Measurements from ENCODE around the gene TMEM19.

The TMEM19 gene

GRCh38 chr12:71661977-71662530, 23.8 kb upstream of the TMEM19 start:
- Histone ChIP-seq H3K4me2 (peak overlapping the region; percentile 75 to 92 (median 89)), H3K9me3 (replicated peaks in 1 of 11) (peaks cover 0 to 8% (median 4%) of the 10 kb centered on the region in 11 experiments; a peak in 8 of 22 replicates), H3K4me3 (peak overlapping the region; percentile 83 to 98 (median 89)), H3K36me3 (peaks cover 28 to 50% (median 44%) of the 10 kb centered on the region in 11 experiments), H3K9ac (peak overlapping the region; percentile 90 to 99 (median 97)), H3K4me1 (peaks cover 24 to 46% (median 29%) of the 10 kb centered on the region in 10 experiments), H4K20me1 (peaks cover 28 to 61% (median 53%) of the 10 kb centered on the region in 11 experiments), H3K27me3 (no peaks in the 10 kb centered on the region), H3K27ac (peak overlapping the region; percentile 88 to 98 (median 94); a peak in 21 of 22 replicates)
- TF ChIP-seq Cebpa-rat (IDR thresholded peaks at IDR 0.05) = no peak

DNA sequence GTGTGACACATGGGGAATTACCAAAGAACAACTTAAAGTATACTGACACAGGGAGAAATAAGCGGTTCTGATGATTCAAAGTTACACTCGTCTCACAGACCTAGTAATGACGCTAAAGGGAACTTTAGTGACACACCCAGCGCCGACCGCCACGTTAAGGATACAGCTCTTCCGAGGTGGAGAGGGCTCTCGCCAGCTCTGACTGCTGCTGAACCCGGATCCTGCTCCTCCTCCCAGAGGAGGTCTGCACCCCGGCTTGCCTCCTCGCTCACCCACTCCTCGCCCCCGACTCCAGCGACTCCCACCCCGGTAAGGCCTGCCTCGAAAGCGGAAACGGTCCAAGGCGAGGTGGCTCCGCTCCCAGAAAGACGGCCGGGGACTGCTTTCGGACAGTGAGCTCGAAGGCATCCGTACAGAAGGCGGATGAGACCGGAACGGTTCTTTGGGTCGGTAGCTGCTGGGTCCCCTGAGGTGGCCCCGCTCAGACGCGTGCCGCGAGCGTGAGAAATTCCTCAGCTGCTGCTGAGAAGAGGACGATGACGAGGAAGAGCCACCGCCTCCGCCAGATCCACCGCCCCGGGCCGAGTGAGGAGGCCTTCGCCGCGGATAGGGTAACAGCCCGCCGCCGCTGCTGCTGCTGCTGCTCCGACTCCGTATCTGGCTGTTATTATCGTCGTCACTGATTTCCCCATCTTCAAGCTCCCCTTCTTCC, 22.9 kb upstream of the TMEM19 start:
- H3K27ac ChIP-seq = peak overlapping the region; percentile 88 to 98 (median 94)
- H3K4me2 ChIP-seq = peak overlapping the region; percentile 75 to 92 (median 89); a peak in 20 of 22 replicates
- H3K4me1 ChIP-seq = peaks cover 24 to 39% (median 29%) of the 10 kb centered on the region in 10 experiments
- peaks cover 19 to 48% (median 35%) of the 10 kb centered on the region in 11 experiments for H3K36me3 ChIP-seq
- H3K4me3 ChIP-seq = peak overlapping the region; percentile 83 to 98 (median 89)
- no peaks in the 10 kb centered on the region for H3K27me3 ChIP-seq
- H3K9me3 ChIP-seq (replicated peaks in 1 of 11) = no peaks in the 10 kb centered on the region; a peak in 1 of 22 replicates
- peaks cover 28 to 55% (median 48%) of the 10 kb centered on the region in 11 experiments for H4K20me1 ChIP-seq
- no peak for TF ChIP-seq Cebpa-rat (IDR thresholded peaks at IDR 0.05)
- H3K9ac ChIP-seq = peak overlapping the region; percentile 90 to 99 (median 97)

DNA sequence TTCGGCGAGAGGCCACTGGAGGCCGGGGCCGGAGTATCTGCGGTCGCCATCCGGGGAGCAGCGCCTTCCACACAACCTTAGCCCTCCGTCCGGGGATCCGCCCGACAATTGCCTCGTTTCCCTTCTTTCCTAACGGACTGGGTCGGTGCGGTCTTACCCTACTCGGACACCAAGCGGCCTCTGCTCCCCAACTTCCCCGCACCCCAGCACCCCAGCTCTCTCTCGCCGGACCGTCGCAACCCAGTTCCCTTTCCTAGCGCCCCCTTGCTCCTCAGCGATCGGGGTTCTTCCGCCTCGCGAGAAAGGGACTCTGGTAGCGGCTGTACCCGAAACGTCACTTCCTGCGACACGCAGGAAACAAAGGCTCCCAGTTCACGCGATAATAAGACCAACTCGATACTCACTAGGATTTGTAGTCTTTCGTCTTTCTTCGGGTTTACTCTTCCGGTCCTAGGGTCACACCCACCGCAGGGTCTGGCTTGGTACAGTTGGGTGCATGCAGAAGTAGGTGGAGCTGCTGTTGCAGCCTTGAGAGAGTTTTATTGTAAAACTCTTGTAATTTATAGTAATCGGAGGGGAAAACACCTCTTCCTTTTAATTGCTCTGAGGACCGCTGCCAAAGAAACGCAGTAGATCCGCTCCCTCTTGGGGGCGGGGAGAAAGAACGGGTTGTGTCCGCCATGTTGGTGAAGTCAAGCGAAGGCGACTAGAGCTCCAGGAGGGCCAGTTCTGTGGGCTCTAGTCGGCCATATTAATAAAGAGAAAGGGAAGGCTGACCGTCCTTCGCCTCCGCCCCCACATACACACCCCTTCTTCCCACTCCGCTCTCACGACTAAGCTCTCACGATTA, 22.1 kb upstream of the TMEM19 start, which contains the start of the genes THAP2 and ZFC3H1:
Gene THAP2, plus strand, starts transcription at position 741 of the 850 bp plus-strand sequence. CDS start 209 bp downstream, outside the sequence.
Gene ZFC3H1, minus strand, starts transcription at position 288 of the 850 bp plus-strand sequence. Its CDS starts 238 bp downstream, at position 50.
- Histone ChIP-seq H3K27me3 (no peaks in the 10 kb centered on the region), H3K9ac (peak within 1 kb of the TSS; percentile 90 to 99 (median 97)), H3K4me3 (peak within 1 kb of the TSS; percentile 83 to 98 (median 89)), H3K4me1 (peaks cover 24 to 39% (median 29%) of the 10 kb centered on the region in 10 experiments), H3K9me3 (replicated peaks in 1 of 11) (no peaks in the 10 kb centered on the region; a peak in 1 of 22 replicates), H3K4me2 (peak within 1 kb of the TSS; percentile 85 to 95 (median 89)), H4K20me1 (peaks cover 28 to 47% (median 41%) of the 10 kb centered on the region in 11 experiments), H3K27ac (peak within 1 kb of the TSS; percentile 88 to 98 (median 94)), H3K36me3 (peaks cover 11 to 40% (median 29%) of the 10 kb centered on the region in 11 experiments)
- no peak for TF ChIP-seq Cebpa-rat (IDR thresholded peaks at IDR 0.05)

DNA sequence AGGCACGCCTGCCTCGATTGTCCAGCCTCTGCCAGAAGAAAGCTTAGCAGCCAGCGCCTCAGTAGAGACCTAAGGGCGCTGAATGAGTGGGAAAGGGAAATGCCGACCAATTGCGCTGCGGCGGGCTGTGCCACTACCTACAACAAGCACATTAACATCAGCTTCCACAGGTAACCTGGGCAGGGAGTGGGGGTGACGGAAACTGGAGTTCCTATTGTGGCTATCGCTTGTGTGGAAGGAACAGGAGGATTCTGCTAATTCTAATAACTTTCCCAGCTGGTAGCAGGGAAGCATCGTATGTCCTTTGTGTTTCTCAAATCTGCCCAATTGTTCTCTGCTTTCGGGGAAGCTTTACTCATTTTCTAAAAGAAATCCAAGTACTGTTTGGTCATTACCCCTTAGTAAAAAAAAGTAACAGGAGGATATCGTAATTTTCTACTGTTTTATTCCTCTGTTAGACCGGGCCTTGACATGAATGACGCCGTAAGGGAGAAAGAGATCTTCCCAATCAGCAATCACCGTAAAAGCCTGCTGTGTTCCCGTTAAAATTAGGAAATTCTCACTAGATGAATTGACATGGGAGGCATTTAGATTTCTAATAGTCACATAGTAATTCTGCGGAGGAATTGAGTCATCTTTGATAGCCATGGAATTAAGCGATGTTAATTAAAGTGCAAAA, 21.3 kb upstream of the TMEM19 start:
- Histone ChIP-seq H3K27ac (peak overlapping the region; percentile 88 to 98 (median 94)), H3K4me1 (peaks cover 24 to 35% (median 29%) of the 10 kb centered on the region in 10 experiments), H3K9ac (peak overlapping the region; percentile 90 to 99 (median 97)), H3K4me2 (peak overlapping the region; percentile 75 to 95 (median 85)), H4K20me1 (peaks cover 28 to 40% (median 33%) of the 10 kb centered on the region in 11 experiments), H3K9me3 (replicated peaks in 1 of 11) (no peaks in the 10 kb centered on the region), H3K36me3 (peaks cover 3 to 33% (median 21%) of the 10 kb centered on the region in 11 experiments; a peak in 21 of 22 replicates), H3K27me3 (no peaks in the 10 kb centered on the region), H3K4me3 (peak overlapping the region; percentile 83 to 98 (median 89))
- TF ChIP-seq Cebpa-rat (IDR thresholded peaks at IDR 0.05) = no peak

DNA sequence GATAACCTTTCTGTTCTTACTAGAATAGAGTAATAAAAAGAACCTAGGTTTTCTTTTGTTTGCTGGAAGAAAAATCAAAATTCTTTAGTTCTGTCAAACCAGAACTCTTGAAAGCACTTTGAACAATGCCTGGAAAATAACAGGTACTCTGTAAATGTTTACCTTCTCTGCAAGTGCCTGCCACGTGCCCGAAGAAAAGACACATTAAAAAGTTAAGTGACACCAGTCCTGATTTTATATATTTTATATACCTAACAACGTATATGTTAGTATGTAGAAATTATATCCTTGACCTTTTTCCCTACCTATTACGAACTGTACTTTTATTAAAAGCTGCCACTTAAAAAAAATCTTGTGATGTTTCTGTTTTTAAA, 20.8 kb upstream of the TMEM19 start:
- Histone ChIP-seq H3K9ac (peak overlapping the region; percentile 90 to 99 (median 97)), H3K27ac (peak overlapping the region; percentile 88 to 98 (median 94)), H4K20me1 (peaks cover 27 to 34% (median 32%) of the 10 kb centered on the region in 11 experiments), H3K9me3 (replicated peaks in 1 of 11) (no peaks in the 10 kb centered on the region), H3K36me3 (peaks cover 0 to 27% (median 16%) of the 10 kb centered on the region in 11 experiments; a peak in 18 of 22 replicates), H3K4me1 (peaks cover 24 to 32% (median 29%) of the 10 kb centered on the region in 10 experiments), H3K27me3 (no peaks in the 10 kb centered on the region), H3K4me3 (peak overlapping the region; percentile 83 to 98 (median 89)), H3K4me2 (peak overlapping the region; percentile 75 to 95 (median 85))
- TF ChIP-seq Cebpa-rat (IDR thresholded peaks at IDR 0.05) = no peak

GRCh38 chr12:71666259-71666658, 19.6 kb upstream of the TMEM19 start:
- peak overlapping the region; percentile 75 to 95 (median 85); a peak in 21 of 22 replicates for H3K4me2 ChIP-seq
- TF ChIP-seq Cebpa-rat (IDR thresholded peaks at IDR 0.05) = no peak
- H4K20me1 ChIP-seq = peaks cover 15 to 23% (median 20%) of the 10 kb centered on the region in 11 experiments
- 0 out of 20 replicates have a peak overlapping the region, but pooled peaks of 2 of the 10 experiments have one; percentile 85 to 91 for H3K4me3 ChIP-seq
- no peak overlapping the region for H3K27ac ChIP-seq
- H3K27me3 ChIP-seq = no peaks in the 10 kb centered on the region
- peaks cover 16 to 25% (median 18%) of the 10 kb centered on the region in 10 experiments for H3K4me1 ChIP-seq
- no peaks in the 10 kb centered on the region for H3K9me3 ChIP-seq (replicated peaks in 1 of 11)
- peaks cover 0 to 16% (median 4%) of the 10 kb centered on the region in 11 experiments; a peak in 10 of 22 replicates for H3K36me3 ChIP-seq
- H3K9ac ChIP-seq = peak overlapping the region in 1 of 11 experiments; percentile 97; a peak in 1 of 22 replicates

GRCh38 chr12:71671311-71671710, 14.6 kb upstream of the TMEM19 start:
- Histone ChIP-seq H3K9me3 (replicated peaks in 1 of 11) (no peaks in the 10 kb centered on the region), H3K27me3 (no peaks in the 10 kb centered on the region), H3K36me3 (peaks cover 0 to 11% (median 0%) of the 10 kb centered on the region in 11 experiments; a peak in 4 of 22 replicates), H3K4me3 (no peak overlapping the region), H4K20me1 (no peaks in the 10 kb centered on the region), H3K27ac (no peak overlapping the region), H3K4me1 (peaks cover 0 to 8% (median under 1%) of the 10 kb centered on the region in 10 experiments; a peak in 9 of 20 replicates), H3K9ac (no peak overlapping the region), H3K4me2 (no peak overlapping the region)
- no peak for TF ChIP-seq Cebpa-rat (IDR thresholded peaks at IDR 0.05)

DNA sequence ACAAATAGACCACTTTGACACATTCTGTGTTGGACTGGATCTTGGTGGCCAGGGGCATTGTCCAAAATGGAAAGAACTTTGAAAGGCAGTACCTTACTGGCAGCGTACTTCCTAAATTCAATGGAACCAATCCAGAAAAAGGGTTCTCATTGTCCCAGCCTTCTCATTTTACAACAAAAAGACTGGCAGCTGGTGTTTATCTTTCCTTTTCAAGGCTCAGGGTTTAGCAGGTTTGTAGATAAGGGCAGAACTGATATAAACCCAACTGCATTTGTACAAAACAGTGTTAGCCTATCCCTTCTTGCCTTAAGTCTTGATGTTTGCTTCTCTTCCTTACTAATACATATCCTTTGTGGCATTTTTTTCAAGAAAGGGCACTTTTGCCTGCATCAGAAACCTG, 14.1 kb upstream of the TMEM19 start:
- peaks cover 0 to 10% (median 0%) of the 10 kb centered on the region in 11 experiments; a peak in 4 of 22 replicates for H3K36me3 ChIP-seq
- H3K27ac ChIP-seq = no peak overlapping the region
- peaks cover 0 to 8% (median 0%) of the 10 kb centered on the region in 10 experiments; a peak in 6 of 20 replicates for H3K4me1 ChIP-seq
- H3K4me2 ChIP-seq = no peak overlapping the region
- no peaks in the 10 kb centered on the region for H3K27me3 ChIP-seq
- H3K9me3 ChIP-seq (replicated peaks in 1 of 11) = no peaks in the 10 kb centered on the region
- no peak overlapping the region for H3K4me3 ChIP-seq
- no peak for TF ChIP-seq Cebpa-rat (IDR thresholded peaks at IDR 0.05)
- no peaks in the 10 kb centered on the region for H4K20me1 ChIP-seq
- H3K9ac ChIP-seq = no peak overlapping the region

All from BLaER1 treated with 17β-estradiol and CSF1 and Interleukin-3, amounts not matched to agents 10 nM and 100 nM (cell line).